GM21576 (cell line): ENCODE results near the gene TP53I11.

Experiments
- ATAC-seq: cut with Tn5 transposase; IDR thresholded peaks from one replicate; pipeline ENCODE4 v1.9.1; 2021; ENCODE audit warnings: mild to moderate bottlenecking, moderate library complexity; ENCODE audit not compliant: unreplicated experiment

The TP53I11 gene

DNA sequence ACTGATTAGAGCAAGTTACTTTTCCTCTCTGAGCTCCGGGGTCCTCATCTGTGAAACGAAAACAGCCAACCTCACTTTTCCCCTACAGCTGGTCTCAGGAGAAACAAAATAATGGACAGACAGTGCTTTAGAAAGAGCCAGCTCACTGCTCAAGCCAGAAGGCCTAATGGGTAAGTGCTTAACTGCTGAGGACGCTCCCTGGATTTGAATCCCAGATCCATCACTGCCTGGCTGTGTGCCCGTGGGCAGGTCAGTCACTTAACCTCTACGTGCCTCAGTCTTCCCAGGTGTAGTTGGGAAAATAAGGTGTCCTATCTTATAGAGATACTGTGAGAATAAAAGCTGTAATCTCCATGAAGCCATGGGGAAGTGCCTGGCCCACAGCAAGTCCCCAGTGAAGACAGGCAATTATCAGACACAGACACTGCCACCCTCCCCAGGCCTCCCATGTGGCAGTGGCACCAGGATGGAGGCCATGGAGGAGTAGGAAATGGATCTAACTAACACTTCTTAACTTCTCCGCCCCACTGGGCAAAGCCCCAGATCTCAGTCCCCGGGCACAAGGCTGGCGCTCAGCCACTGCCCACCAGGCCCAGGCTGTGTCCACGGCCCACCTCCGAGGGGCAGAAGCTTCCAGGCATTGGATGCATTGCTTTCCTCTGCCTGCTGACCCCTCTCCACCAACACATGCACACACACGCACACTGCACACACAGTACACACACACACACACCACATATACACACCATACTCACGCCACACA lies 9.2 kb downstream of the TP53I11 start:
- ATAC-seq, result no peak

DNA sequence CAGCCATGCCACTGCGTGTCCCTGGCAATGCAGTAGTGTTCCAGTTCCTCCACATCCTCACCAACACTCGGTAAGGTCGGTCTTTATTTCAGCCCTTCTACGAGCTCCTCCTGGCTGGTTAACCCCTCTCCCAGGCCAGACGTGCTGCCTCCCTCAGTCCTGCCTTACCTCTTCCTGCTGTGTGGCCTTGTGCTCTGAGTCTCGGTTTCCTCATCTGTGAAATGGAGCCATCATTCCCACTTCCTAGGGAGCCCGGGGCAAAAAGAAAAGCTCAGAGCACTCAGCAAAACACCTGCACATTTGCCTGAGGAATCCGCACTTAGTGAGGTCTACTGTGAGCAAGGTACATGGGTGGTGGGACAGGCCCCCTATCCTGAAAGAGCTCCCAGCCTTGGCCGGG lies 9.8 kb downstream of the TP53I11 start:
- no peak for ATAC-seq

DNA sequence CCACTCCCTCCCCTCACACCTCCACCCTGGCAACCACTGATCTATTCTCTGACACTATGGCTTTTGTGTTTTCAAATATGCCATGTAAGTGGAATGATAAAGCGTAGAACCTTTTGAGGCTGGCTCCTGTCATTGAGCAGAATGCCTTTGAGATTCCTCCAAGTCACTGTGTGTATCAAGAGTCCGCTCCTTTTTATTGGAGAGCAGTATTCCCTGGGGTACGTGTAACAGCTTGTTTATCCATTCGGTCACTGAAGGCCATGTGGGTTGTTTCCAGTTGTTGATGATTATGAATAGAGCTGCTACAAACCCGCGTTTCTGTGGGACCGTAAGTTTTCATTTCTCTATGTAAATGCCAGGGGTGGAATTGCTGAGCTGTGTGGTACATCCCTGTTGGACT lies 10.3 kb downstream of the TP53I11 start:
- no peak for ATAC-seq

DNA sequence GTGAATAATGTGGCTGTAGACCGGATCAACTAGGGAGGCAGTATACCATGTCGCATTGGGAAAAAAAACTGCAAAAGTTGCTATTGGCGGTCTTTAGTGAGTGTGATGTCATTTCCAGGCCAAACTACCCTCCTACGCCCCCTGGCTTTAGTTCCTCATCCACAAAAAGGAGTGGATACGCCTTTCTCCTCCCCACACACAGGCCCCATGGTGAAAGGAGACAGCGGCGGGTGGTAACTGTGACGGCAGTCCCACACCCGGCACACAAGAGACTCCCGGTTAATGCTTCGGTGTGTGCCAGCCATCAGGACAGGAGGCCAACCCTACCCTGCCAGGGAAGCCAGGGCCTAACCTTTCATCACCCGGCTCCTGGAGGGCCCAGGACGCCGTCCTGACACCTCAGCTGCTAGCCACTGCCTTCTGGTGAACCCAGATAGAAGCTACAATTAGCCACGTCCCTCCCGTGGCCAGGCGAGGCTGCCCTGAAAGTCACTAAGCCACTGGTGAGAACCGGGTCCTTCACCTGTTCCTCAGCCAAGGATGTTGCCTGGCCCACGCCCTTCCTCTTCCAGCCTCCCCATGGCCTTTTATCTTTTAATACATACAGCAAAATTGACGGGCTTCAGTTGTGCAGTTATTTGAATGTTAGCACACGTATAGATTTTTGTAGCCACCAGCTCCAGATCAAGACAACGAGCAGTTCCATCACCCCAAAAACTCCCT lies 10.8 kb downstream of the TP53I11 start:
- no peak for ATAC-seq

DNA sequence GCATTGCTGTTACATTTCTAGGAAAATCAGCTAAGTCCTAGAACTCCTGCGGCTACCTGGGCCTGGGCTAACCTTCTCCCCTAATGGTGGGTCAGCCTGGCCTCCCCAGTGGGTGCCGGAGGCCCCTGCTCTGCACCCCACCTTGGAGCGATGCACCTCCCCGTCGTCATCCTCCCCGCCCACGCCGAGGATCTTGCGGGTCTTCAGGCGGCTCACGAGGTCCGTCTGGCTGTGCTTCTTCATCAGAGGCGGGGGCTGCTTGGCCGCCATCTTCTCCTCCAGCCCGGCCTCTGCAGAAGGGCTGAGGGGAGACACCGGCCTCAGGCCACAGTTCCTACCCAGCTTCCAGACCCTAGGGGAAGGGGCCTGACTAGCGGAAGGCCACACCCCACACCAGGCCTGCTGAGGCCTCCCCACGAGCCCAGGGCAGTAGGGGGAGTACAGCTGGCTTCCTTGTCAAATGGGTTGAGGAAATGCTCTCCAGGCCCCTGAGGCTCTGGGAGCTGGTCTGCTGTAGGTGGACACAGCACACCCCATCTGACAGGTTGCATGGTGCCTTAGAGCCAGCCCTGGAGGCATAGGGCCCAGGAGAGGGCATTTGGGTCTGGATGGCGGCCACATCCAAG lies 12.5 kb downstream of the TP53I11 start:
- no peak for ATAC-seq

DNA sequence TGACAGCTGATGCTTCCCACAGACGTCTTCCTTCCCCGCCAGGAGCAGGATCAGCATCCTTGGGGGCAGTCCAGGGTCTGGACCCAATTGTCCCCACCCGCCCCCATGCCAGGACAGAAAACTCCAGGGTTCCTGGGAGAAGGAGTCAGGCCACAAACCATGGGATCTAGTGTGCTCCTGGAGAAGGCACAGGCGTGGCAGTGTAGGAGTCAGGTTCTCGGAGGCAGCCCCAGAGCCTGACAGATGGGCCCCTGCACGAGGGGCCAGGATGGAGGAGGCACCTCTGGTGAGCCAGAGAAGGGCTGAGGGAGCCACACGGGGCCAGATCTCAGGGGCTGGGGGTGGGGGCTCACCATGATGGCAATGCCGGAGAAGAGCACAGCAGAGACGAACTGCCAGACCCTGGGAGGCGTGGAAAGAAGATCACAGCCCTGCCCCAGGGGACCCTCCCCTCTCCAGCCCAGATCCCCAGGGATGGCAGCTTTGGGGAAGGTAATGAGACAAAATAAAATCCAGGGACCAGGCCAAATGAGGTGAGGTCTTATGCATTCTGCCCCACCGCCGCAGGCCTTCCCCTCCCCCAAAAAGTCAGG lies 13.6 kb downstream of the TP53I11 start:
- ATAC-seq, result no peak

DNA sequence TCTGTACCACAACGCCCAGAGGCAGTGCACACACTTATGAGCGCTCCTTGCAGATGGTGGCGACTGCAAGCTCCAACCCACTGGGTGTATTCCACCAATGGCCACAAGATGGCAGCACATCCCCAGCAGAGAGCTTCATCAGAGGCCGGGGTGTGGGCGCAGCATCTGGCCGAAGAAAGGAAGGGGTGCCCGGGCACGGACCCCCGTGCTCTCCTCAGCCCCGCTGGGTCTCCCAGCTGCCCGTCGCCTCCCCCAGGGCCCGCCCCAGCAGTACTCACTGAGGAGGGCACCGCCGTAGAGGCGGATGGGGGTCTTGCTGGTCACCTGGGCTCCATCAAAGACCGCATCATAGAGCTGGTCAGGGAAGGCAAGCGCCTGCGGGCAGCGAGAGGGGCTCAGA lies 14.2 kb downstream of the TP53I11 start:
- peak; percentile 70 for ATAC-seq

DNA sequence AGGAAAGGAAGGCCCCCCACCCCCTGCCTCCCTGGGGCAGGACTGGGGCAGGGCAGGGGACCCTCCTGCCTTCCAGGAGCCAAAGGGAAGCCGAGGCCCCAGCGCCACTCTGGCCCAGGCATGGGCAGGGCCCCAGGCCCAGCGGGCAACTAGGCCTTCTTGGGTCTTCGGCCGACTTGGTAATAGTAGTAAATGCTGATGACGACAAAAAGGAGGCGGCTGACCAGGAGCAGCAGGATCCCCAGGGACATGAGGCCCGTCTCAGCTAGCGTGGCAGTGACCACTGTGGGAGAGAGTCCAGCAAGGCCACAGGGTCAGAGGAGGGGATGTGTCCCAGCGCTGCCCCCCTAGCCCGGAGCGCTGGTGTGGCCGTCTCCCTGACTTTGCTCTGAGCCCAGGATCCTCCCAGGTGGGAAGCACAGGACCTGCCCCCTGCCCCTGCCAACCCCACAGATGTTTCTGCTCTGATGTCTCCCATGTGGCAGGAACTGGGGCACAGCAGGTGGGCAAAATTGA lies 15.9 kb downstream of the TP53I11 start:
- ATAC-seq, result no peak

DNA sequence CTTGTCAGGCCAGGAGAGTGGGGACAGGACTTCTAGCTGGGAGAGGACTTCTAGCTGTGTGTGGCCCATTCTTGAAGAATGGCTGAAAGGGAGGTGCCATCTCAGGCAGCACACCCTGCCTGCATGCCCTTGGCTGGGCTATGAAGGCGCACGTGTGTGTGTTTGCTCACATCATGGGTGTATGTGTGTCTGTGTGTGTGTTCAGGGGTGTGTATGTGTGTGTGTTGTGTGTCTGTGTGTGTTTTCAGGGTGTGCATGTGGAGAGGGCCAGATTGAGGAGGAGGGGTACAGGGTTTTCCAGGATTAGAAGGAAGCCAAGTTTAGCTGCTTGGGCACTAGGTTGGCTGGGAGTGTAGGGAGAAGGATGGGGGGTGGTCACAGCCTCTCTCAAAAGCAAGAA lies 16.6 kb downstream of the TP53I11 start:
- ATAC-seq, result no peak

DNA sequence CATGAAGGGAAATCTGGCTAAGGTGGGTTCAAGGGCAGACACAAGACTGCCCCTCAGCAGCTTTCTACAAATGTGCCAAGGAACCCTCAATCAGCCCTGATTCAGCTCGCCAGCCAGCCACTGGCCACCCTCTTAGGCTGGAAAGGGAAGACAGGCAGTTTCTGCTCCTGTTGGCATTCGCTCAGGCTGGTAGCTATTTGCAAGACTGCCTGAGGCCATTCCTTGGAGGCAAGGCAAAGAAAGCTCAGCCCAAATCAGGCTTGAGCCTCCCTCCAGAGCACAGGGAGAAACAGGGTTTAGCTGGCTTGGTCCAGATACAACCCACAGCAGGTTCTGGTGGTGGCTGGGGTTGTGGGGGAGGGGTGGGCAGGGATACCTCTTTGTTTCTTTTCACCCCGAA lies 19.2 kb downstream of the TP53I11 start:
- no peak for ATAC-seq

DNA sequence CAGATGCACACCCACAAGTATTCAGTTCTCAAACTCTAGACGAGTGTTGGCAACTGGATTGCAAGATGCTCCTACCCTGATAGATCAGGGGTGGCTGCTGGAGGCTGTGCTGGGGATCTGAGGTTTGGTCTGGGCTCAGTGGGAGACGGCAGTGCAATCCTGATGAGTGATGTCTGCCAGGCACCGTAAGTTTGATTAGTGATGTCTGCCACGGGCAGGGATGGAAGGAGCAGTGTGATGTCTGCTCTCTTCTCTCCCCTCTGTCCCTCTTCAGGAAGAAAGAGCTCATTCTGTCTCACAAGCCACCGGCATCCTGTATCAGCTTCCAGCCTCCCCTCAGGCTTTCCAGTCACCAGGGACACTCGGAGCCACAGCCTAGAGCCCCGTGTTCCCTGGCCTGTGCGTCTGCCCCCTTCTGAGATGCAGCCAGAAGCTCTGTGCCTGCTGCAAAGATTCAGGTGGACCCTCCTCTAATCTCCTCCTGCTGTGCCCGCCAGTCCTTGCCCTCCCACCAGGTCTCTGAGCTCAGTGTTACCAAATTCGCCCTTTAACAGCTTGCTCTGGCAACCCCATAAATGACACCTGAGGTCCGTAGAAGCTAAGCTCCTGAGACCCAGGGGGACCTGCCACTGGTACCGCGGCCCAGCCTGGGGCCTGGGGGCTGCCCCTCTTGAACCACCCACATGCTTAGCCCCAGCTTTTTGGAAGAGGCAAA lies 19.9 kb downstream of the TP53I11 start:
- ATAC-seq, result no peak

DNA sequence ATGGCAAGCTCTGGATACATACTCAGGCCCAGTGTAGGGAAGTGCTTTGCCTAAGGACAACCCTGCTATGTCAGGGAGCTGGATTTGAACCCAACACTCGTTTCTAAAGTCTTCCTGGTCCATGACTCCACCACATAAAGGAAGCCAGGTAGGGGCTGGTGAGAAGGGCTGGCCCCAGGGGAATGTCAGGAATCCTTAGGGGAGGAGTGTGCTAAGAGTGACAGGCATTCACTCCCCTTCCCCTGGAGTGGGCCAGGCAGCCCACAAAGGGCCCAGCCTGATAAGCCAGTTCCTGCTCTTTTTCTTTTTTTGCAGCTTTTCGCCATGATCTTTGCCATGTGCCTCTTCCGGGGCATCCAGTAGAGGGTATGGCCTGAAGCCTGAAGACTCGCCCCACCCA lies 21.9 kb downstream of the TP53I11 start:
- no peak for ATAC-seq

DNA sequence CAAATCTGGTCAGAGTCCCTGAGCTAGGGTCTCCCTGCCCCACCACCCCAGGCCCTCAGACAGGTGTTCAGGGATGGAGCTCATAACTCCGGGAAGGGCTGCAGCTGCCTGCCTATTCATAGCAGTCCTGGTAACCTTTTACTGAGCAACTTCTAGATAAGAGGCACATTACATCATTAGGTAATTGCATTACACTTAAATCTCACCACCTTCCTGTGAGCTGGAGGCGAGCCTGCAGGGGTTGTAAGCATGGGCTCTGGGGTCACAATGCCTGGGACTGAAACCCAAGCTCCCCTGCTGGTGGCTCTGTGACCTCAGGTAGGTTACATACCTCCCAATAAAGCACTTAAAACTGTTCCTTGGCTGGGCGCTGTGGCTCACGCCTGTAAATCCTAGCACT lies 22.5 kb downstream of the TP53I11 start:
- ATAC-seq, result no peak

DNA sequence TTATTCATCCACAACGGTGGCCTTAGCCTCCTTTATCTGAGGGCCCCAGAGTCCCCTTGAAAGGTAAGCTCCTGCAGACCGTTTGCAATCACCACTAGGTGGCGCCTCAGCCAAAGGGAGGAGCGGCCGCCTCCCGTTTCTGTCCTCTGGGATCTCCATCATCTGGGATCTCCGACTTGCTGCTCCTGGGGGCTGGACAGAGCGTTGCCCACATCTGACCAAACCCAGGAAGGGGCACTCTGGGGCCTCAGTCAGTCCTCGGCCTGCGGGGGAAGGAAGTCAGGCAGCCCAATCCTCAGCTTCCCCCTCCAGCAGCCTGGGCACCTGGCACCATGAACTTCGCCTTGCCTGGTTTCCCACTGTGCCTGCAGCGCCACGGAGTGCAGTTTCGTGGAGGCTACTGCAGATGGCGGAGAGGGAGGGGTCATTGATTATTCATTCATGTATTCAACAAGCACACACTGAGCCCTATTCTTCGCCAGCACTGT lies 23.5 kb downstream of the TP53I11 start:
- ATAC-seq, result no peak

DNA sequence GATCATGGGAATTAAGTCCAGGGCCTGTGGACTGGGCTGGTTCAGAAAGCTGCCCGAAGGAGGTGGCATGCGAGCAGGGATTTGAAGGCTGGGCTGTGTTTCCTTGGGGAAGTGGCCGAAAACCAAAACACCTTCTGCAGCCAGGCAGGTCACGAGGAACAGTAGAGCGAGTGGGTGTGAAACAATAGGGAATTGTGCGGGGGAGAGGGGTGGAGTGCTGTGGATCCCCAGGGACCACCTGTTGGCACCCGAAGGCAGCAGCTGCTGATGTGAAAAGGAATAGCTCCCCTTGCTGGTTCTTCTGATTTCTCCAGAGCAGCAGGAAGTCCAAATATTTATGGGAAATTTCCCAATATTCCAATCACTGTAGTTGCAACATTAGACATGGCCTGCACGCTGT lies 24.6 kb downstream of the TP53I11 start:
- ATAC-seq, result no peak

DNA sequence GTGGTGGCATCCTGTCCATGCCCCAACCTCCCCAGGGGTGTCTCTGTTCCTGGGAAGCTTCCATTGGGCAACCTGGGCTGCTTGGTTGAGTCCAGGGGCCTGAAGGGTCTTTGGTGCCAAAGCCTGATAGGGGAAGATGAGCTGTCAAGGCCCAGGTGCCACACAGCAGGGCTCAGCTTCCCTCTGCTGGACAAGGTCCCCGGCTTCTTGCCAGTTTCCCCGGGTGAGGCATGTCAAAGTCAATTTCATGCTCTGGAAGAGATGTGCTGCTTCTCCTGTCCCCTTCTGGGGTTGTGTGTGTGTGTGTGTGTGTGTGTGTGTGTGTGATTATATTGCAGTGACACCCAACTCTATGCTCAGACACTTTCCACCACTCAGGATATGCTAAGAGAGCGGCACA lies 26.9 kb downstream of the TP53I11 start:
- no peak for ATAC-seq

DNA sequence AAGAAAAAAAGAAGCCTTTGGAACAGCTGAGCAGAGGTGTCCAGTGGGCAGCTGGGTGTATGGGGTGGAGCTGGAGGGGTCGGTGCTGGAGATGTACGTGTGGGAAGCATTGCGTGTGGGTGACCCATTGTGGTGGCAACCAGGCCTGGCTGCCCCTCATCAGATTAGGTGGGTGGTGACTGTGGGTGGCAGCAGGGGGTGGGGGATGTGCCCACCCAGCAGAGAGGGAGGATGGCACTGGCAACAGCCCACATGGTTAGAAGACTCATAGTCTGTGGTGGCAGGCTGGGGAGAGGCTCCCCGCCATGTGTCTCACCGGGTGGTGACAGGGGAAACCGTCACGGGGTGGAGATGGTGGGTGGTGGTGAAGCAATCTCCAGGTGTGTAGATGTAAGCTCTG lies 27.6 kb downstream of the TP53I11 start:
- no peak for ATAC-seq

DNA sequence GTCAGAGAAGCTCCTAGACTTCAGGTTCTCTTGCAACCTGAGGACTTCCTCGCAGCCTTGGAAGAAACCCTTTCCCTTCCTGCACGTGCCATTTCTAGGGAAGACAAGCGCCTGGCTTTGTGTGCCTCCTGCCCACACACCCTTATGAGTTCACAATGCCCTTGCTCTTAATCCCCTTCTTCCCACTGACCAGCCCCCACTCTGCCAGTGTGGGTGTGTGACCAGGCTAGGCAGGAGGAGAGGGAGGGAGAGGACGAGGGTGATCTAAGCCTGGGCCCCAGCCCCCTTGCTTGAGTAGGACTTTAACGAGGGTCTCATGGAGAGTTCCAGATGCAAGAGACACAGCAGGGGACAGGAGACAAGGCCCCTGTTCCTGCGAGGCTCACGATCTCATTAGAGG lies 30.2 kb downstream of the TP53I11 start:
- ATAC-seq, result no peak

DNA sequence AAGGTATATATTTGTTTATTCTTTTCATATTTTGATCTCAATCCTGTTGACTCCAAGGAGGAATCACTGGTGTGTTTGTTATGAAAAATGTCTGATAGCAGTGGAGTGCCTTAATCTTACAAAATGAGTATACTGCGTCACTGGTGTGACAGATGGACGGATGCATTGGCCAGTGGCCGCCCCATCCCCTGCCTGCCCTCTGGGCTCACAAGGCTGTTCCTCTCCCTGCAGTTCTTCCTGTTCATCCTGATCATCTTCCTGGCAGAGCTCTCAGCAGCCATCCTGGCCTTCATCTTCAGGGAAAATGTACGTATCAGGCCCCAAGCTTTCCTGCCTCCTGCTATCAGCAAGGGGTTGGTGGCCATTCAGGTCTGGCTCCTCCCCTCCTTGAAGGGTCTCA lies 32.9 kb downstream of the TP53I11 start:
- no peak for ATAC-seq

DNA sequence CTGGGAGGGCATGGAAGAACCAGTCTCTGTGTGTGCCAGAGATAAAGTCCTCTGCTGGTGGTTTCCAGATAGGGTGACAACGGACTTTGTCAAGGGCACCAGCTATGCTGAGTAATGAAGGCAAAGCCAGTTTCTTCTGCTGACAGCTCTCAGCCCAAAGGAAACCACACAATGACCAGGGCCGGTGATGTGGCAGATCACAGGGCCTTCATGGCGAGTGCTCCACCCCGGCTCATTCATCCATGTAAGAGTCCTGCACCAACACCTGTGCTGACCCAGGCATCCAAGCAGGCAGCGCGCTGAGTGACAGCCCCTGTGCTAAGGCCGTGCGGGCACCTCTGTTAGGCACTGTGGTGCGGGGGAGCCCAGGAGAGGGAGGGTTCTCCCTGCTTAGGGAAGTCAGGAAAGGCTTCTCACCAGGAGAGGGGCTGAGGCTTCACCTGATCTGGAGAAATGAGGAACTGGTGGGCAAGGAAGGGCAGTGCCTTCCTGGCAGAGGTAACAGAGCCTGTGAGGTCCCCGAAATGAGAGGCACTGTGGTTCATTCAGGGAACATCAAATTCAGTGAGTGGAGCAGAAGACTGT lies 33.8 kb downstream of the TP53I11 start:
- no peak for ATAC-seq
